Activated CD4-positive, alpha-beta T cell treated with anti-CD3 and anti-CD28 coated beads for 4 hours (primary cell): ENCODE results near the gene FBXO9.

ENCODE experiments used
- DNase-seq, 2 donors: peaks; one replicate each; pipeline ENCODE4 v3.0.0-alpha.2; 2020

Gene FBXO9

GRCh38 chr6:53095716-53096115 lies 30.5 kb downstream of the FBXO9 start:
- no peak for DNase-seq

- no peak for DNase-seq
Observed at GRCh38 chr6:53100561-53100960, 35.4 kb downstream of the FBXO9 start.

GRCh38 chr6:53101006-53101405 lies 35.8 kb downstream of the FBXO9 start:
- DNase-seq = no peak

- DNase-seq = no peak
Observed at GRCh38 chr6:53103993-53104675, 38.9 kb downstream of the FBXO9 start.

GRCh38 chr6:53104916-53105315 lies 39.7 kb downstream of the FBXO9 start:
- no peak for DNase-seq

GRCh38 chr6:53107091-53107490 lies 41.9 kb downstream of the FBXO9 start:
- no peak for DNase-seq

GRCh38 chr6:53109612-53110011 lies 44.4 kb downstream of the FBXO9 start:
- no peak for DNase-seq

- DNase-seq = no peak
Observed at GRCh38 chr6:53111865-53112264, 46.7 kb downstream of the FBXO9 start.

- DNase-seq = no peak
Observed at GRCh38 chr6:53112404-53112803, 47.2 kb downstream of the FBXO9 start.

GRCh38 chr6:53112871-53113270 lies 47.7 kb downstream of the FBXO9 start:
- no peak for DNase-seq

GRCh38 chr6:53113742-53114141 lies 48.5 kb downstream of the FBXO9 start:
- no peak for DNase-seq

- no peak for DNase-seq
Observed at GRCh38 chr6:53115113-53115512, 49.9 kb downstream of the FBXO9 start.

- no peak for DNase-seq
Observed at GRCh38 chr6:53115741-53116140, 50.5 kb downstream of the FBXO9 start.

GRCh38 chr6:53119349-53119748 lies 54.1 kb downstream of the FBXO9 start:
- DNase-seq = no peak

- DNase-seq = no peak
Observed at GRCh38 chr6:53119772-53120409, 54.7 kb downstream of the FBXO9 start.

- DNase-seq = no peak
Observed at GRCh38 chr6:53124131-53124800, 59.1 kb downstream of the FBXO9 start.

GRCh38 chr6:53125276-53125675 lies 60.1 kb downstream of the FBXO9 start:
- DNase-seq = no peak

- DNase-seq = no peak
Observed at GRCh38 chr6:53128842-53129241, 63.6 kb downstream of the FBXO9 start.

GRCh38 chr6:53130569-53131290 lies 65.5 kb downstream of the FBXO9 start:
- no peak for DNase-seq

GRCh38 chr6:53133961-53134360 lies 68.8 kb downstream of the FBXO9 start:
- DNase-seq = no peak

GRCh38 chr6:53134601-53135235 lies 69.5 kb downstream of the FBXO9 start:
- DNase-seq = no peak

GRCh38 chr6:53136000-53136609 lies 70.9 kb downstream of the FBXO9 start:
- no peak for DNase-seq
